GM12873 (cell line): ENCODE measurements around the gene MXD4.

ENCODE experiments used
- CTCF ChIP-seq: IDR thresholded peaks from 2 replicates; pipeline ENCODE4 v1.5.1; 2012; ENCODE audit warnings: low read depth, mild to moderate bottlenecking, moderate library complexity, low read length, control low read depth; ENCODE audit not compliant: insufficient read depth; ENCODE audit errors: missing control alignments

Gene MXD4

GRCh38 chr4:2262944-2263250 is 988 bp upstream of the MXD4 start:
- TF ChIP-seq CTCF = no peak

- no peak for TF ChIP-seq CTCF
These were observed 435 bp upstream of the MXD4 start for GRCh38 chr4:2262145-2262943.

- no peak for TF ChIP-seq CTCF
These were observed 628 bp downstream of the MXD4 start for GRCh38 chr4:2261110-2261852.

GRCh38 chr4:2260344-2261109 is 1.4 kb downstream of the MXD4 start:
- no peak for TF ChIP-seq CTCF

- no peak for TF ChIP-seq CTCF
These were observed 2.2 kb downstream of the MXD4 start for GRCh38 chr4:2259541-2260343.

GRCh38 chr4:2259036-2259540 is 2.8 kb downstream of the MXD4 start:
- no peak for TF ChIP-seq CTCF
